ENCODE measurements around the gene ASB16.
A peak's percentile ranks its signal among the peaks of the same experiment; 100 is the strongest.

Gene ASB16

DNA sequence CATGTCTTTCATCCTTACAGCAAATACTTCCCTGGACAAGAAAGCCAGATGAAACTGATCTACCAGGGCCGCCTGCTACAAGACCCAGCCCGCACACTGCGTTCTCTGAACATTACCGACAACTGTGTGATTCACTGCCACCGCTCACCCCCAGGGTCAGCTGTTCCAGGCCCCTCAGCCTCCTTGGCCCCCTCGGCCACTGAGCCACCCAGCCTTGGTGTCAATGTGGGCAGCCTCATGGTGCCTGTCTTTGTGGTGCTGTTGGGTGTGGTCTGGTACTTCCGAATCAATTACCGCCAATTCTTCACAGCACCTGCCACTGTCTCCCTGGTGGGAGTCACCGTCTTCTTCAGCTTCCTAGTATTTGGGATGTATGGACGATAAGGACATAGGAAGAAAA lies 20.0 kb downstream of the ASB16 start:
- no peak for DNase-seq (ENCODE audit: low spot score)

GRCh38 chr17:44191369-44191768 lies 20.9 kb downstream of the ASB16 start:
- no peak for DNase-seq (ENCODE audit: low spot score)

GRCh38 chr17:44191941-44192496 lies 21.5 kb downstream of the ASB16 start:
- peak; percentile 54 for DNase-seq (ENCODE audit: low spot score)

GRCh38 chr17:44192750-44193149 lies 22.2 kb downstream of the ASB16 start:
- DNase-seq (ENCODE audit: low spot score) = no peak

DNA sequence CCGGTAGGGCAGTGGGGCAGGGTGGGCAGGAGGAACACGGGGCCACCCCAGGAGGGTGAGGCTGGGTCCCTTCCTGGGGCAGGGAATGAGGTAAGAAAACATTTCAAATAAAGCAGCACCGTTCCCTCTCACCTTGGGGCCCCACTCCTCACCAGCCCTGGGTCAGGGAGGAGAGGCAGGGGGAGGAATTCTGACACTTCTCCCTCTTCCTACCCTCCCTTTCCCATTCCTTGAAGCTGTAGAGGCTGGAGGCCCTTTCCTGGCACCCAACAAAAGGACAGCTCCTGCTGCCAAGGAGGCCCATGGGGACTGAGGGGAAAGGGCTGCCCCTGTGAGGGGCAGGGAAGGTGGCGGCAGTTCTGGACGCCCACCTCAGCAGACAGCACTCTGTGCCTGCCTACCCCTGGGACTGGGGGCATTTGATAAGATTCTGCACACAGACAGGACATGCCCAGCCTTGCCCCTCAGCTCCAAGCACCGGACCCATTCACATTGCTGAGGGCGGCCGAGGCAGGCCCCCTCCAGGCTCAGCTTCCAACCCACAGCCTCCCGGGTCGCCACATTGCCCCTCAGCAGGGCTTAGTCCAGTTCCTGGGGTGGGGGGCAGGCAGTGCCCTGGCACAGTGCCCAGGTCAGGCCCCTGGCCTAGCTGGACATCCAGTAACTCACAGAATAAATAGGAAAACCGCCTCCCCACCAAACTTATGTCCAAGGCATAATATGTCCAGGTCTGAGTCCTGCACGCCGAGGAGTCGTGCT lies 23.0 kb downstream of the ASB16 start:
- no peak for DNase-seq (ENCODE audit: low spot score)

DNA sequence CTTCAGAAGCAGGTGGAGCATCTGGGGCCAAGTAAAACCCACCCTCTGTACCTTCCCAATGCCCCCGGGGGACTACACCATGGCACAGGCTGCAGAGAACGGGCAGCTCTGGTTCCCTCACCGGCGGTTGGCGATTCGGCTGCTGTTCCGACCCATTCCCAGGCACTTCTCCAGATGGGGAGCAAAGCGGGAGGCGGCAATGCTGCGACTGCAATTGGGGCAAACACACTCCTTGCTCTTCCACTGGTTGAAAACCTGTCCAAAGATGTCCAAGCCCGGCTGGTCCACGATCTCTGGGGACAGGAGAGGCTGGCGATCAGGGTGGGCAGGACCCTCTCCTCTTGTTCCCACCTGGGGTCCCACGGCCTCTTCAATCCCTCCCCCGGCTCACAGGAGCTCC lies 26.6 kb downstream of the ASB16 start:
- no peak for DNase-seq (ENCODE audit: low spot score)

GRCh38 chr17:44197980-44198720 lies 27.6 kb downstream of the ASB16 start:
- DNase-seq (ENCODE audit: low spot score) = no peak

- DNase-seq (ENCODE audit: low spot score) = peak; percentile 90
These were observed 28.4 kb downstream of the ASB16 start for GRCh38 chr17:44198721-44199552.

DNA sequence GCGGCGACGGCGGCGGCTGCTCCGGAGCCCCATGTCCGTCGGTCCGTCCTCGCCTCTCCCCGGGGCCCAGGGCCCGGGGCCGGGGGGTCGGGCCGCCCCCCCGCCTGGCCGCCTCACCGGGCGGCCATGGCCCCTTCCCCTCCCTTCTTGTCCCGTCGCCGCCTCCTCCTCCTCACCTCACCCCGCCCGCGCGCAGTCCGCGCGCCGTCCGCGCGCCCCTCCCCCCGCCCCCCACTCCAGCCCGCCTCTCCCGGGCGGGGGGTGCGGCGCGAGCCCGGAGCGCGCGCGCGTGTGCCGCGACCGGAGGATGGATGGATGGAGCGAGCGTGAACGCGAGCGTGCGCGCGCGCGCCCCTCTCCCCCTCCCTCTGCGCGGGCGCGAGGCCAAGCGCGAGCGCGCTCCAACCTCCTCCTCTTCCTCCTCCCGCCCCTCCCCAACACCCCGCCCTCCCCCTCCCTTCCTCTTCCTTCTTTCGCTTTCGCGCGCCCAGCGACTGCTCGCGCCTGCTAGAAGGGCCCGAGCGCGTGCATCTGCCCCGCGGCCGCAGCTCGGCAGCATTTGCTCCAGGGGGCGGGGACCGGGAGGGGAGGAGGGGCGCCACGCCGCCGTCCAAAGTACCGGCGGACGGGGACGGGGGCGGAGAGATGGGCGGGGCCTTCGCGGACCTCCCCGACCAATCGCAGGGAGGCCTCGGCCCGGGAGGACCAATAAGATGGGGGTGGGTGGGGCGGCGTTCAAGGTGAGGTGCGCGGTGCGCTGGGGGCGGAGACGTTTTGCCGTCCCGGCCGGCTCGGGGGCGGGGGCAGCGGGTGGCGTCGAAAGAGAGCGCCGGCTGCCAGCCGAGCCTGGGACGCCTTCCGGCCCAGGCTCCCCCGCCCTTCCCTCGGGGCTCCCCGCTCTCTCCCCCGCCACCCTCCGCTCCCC lies 29.3 kb downstream of the ASB16 start, which contains the start of gene ATXN7L3:
TSS of gene ATXN7L3 (minus strand) at position 332 of the 925 bp plus-strand sequence. CDS start 1,814 bp downstream, outside the sequence.
- peak; percentile 96 for DNase-seq (ENCODE audit: low spot score)

GRCh38 chr17:44200478-44201155 lies 30.1 kb downstream of the ASB16 start:
- no peak for DNase-seq (ENCODE audit: low spot score)

- DNase-seq (ENCODE audit: low spot score) = no peak
These were observed 32.3 kb downstream of the ASB16 start for GRCh38 chr17:44202756-44203155.

DNA sequence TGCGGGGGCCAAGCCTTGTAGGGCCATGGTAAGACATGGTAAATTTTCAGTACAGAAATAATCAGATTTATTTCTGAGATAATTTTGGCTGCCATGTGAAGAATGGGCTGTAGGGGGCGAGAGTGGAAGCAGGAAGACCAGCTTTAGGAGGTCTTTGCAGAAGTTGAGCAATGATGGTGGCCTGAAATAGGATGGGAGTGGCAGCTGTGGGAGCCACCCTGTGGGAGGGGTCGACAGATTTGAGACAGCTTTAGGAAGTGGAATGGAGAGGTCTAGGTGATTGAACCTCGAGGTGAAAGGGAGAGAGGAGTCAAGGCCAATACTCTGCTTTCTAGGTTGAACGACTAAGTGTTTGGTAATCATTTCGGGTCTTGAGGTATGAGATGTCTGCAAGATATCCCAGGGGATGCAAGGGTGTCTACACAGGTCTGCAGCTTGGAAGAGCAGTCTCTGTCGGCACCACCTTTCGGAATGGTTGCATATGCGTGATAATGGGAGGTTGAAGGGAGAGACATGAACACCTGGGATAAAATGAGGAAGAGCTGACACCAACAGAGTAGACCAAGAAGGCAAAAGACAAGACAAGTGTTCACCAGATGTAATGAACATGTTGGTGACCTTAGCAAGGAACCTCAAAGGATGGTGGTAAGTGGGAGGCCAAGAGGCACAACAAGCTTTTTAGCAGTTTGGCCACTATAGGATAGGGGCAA lies 33.4 kb downstream of the ASB16 start:
- peak; percentile 64 for DNase-seq (ENCODE audit: low spot score)

DNA sequence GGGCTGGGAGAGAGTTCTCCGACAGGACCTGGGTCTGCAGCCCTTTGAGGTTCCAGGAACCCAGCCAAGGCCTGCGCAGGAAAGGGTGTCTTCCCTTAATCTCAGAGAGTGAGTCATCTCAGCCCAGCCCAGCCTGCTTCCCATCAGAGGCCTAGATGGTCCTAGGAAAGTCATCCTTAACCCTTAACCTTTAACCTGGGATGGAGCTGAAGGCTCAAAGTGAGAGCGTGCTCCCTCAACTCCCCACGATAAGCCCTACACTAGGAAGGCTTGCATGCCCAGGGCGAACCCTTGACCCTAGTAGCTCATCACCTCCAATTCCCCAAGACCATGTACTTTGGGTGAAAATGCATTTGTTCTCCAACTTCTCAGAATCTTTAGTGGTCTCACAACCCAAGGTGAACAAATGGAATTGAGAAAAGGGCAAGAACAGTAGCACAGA lies 34.0 kb downstream of the ASB16 start:
- DNase-seq (ENCODE audit: low spot score) = no peak

DNA sequence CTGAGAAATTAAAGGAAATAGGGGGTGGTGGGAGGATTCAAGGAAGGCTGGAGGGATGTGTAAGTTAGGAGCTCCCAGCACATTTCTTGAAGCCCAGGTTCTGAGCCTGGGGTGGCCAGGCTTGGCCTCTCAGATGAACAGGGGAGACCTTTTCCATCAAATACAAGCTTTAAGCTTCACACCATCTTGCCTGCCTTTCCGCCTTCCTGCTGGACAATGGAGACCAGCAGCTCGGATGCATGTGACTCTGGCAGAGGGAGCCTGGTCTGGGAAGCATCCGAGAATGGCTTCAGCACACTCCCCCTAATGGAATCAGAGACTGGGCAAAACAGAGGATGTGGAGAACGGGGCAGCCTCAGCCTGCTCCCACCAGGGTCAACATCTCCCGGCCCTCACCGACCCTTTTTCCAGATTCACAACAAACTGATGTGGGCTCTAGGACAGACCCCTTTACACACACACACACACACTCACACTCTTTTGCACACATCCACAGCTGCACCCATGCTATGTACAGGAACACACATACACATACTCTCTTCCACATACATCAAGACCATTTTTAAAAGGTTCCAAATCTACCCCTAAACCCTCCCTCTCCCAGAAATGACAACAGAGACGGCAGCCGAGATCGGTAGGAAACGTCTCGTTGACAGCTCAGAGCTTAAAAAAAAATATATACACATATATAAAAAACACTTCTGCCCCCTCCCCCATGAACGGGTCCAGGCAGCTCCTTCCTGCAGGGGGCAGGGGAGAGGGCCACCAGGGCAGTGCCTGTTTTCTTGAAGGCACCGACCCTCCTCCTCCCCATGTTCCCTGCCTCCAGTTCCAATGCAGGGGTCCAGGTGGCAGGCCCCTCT lies 35.7 kb downstream of the ASB16 start:
- DNase-seq (ENCODE audit: low spot score) = no peak

DNA sequence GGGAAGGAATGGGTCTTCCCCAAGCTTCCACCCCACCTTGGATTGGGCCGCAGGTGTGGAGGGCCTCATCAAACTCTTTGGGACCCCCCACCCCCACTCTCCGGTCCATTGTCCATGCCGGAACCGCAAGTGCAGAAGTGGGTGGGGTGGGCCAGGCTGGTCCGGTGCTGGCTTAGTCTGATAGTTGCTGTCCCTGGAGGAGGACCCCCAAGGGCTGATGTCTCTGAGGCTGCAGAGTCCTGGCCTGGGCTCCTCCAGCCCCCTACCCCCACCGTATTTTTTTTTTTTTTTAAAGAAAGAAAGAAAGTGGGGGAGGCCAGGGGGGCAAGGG lies 36.3 kb downstream of the ASB16 start:
- no peak for DNase-seq (ENCODE audit: low spot score)

DNA sequence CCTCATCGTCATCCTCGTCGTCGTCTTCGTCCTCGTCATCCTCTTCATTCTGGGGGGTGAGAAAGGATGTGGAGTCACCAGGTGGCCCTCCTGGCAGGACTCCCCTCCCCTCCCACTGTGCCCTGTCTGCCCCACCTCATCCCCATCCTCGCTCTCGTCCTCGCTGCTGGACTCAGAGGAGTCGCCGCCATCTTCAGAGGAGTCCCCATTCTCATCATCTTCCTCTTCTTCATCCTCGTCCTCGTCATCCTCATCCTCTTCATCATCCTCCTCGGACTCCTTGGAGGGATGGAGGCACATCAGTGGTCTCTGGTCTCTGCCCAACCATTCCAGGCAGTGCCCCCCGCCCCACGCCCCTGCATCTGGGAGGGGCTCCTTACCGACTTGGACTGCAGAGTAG lies 36.8 kb downstream of the ASB16 start:
- DNase-seq (ENCODE audit: low spot score) = no peak

- no peak for DNase-seq (ENCODE audit: low spot score)
These were observed 37.2 kb downstream of the ASB16 start for GRCh38 chr17:44207743-44208142.

DNA sequence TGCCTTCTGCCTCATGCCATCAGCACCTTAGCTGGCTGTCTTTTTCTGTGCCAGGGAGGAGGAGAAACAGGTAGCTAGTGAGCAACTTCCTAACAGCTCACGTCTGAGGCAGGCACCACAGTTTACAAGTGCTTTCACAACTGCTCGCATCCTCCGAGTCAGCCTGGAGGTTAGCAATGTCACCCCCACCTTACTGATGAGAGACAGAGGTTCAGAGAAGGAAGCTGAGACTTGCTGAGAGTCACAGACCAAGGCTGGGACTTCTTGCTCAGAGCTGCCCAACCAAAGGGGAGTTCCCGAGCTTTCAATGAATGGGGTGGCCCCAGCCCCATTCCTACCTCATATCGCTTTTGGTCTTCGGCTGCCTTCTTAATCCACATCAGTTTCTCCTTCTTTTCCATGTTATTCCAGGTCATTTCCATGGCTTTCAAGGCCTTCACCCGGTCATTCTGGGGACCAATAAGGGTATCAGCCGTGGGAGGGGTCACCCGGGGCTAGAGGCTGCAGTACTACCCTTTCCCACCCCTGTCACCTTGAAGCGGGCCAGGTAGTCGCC lies 39.4 kb downstream of the ASB16 start:
- DNase-seq (ENCODE audit: low spot score) = no peak
